ENCODE data around the gene PTPRN2.

- TF ChIP-seq ELF4 (IDR thresholded peaks at IDR 0.05): no peak
- TF ChIP-seq FOXK2 (IDR thresholded peaks at IDR 0.05): no peak
- TF ChIP-seq ZNF384 (IDR thresholded peaks at IDR 0.05): no peak
- no peak for TF ChIP-seq FOXM1 (IDR thresholded peaks at IDR 0.05; ENCODE audit: borderline replicate concordance)
- TF ChIP-seq L3MBTL2 (conservative IDR thresholded peaks at IDR 0.05): no peak
Measured at GRCh38 chr7:158126661-158127060, 461.0 kb downstream of the PTPRN2 start.
